ENCODE measurements around the gene CES5A. TPM values are rescaled to one million over a fixed set of nuclear protein-coding genes. Genes with fewer than 3 reads are reported as not detected.

The CES5A gene
- total RNA-seq, 6 donors from 2014 or later = not detected

DNA sequence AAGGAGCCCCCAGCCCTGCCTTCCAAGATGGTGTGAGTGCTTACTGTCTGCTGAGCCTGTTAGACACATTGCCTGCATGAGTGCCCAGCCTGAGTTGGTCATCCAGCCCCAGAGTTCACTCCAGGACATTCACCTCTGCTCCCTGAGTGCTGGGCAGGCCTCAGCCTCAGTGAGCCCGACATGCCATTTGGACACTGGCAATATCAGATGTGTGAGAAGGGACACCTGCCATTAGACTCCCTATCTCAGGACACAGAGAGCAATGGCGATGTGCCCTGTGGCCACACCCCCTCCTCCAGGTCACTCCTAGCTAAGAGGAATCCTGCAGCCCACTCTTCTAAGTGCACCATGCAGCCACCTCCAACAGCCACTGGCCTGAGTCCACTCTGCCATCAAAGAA is 34.7 kb upstream of the CES5A start:
- no peaks in the 10 kb centered on the region for H3K4me1 ChIP-seq
- H3K9me3 ChIP-seq = no peaks in the 10 kb centered on the region
- 80% methylated on average over 1 to 2 of the region's 2 CpGs for WGBS, 2 donors
- DNase-seq (no peak), ATAC-seq (ENCODE audit: low FRiP score in 2 of 2) (no peak)
- H3K4me3 ChIP-seq = no peak overlapping the region
- H3K27ac ChIP-seq = no peak overlapping the region
- no peaks in the 10 kb centered on the region for H3K36me3 ChIP-seq
- H3K27me3 ChIP-seq = no peaks in the 10 kb centered on the region
- TF ChIP-seq POLR2A (IDR thresholded peaks at IDR 0.05) (no peak), EP300 (IDR thresholded peaks at IDR 0.05) (no peak), POLR2AphosphoS5 (IDR thresholded peaks at IDR 0.05) (no peak)
- TF ChIP-seq, protein P1, sequence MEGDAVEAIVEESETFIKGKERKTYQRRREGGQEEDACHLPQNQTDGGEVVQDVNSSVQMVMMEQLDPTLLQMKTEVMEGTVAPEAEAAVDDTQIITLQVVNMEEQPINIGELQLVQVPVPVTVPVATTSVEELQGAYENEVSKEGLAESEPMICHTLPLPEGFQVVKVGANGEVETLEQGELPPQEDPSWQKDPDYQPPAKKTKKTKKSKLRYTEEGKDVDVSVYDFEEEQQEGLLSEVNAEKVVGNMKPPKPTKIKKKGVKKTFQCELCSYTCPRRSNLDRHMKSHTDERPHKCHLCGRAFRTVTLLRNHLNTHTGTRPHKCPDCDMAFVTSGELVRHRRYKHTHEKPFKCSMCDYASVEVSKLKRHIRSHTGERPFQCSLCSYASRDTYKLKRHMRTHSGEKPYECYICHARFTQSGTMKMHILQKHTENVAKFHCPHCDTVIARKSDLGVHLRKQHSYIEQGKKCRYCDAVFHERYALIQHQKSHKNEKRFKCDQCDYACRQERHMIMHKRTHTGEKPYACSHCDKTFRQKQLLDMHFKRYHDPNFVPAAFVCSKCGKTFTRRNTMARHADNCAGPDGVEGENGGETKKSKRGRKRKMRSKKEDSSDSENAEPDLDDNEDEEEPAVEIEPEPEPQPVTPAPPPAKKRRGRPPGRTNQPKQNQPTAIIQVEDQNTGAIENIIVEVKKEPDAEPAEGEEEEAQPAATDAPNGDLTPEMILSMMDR (IDR thresholded peaks at IDR 0.05) = no peak

DNA sequence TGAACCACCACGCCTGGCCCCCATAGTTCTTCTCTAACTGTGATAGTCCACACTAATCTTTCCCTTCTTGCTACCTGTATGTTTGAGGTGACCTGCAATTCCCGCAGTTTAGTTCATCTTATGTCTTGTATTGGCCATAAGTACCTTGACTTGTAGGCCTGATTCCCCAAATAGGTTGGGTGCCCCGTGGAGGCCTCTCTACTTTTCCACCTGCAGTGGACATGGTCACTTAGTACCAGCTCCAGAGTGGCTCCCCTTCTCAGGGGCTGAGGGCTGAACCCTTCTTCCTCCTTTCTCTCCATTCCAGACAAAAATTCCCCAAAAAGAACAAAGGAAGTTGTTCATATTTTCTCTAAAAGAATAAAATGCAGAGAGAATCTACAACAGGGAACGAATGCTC is 33.5 kb upstream of the CES5A start:
- Histone ChIP-seq H3K4me1 (no peaks in the 10 kb centered on the region), H3K27ac (no peak overlapping the region), H3K36me3 (no peaks in the 10 kb centered on the region), H3K27me3 (no peaks in the 10 kb centered on the region), H3K9me3 (peaks cover 0 to 6% (median under 1%) of the 10 kb centered on the region in 4 donors), H3K4me3 (no peak overlapping the region)
- no peak for ATAC-seq (ENCODE audit: low FRiP score in 2 of 2)
- no peak for DNase-seq
- WGBS, 2 donors = 79 to 84% methylated on average over 4 of the region's 4 CpGs
- TF ChIP-seq POLR2AphosphoS5 (IDR thresholded peaks at IDR 0.05) (no peak), POLR2A (IDR thresholded peaks at IDR 0.05) (no peak), EP300 (IDR thresholded peaks at IDR 0.05) (no peak)
- TF ChIP-seq, protein P1 (IDR thresholded peaks at IDR 0.05) = no peak

DNA sequence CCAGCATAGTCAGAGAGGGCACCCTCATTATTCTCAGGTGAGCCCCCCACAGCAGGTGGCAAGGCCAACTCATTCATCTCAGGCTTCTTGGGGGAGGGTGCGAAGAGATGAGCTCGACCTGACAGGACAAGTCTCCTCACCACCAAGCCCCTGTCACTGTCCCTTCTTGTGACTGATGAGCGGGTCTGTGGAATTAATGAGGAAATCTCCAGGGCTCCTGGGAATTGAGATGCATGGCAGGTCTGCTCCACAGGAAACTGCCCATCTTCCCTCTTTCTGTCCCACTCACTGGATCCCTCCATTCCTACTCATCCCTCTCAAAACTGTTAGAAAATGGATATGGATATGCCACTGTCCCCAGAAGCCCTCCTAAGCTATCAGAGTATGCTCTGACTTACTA is 32.5 kb upstream of the CES5A start:
- H3K4me1 ChIP-seq = no peaks in the 10 kb centered on the region
- no peak overlapping the region for H3K27ac ChIP-seq
- no peak for DNase-seq
- H3K27me3 ChIP-seq = no peaks in the 10 kb centered on the region
- H3K9me3 ChIP-seq = peaks cover 0 to 6% (median 1%) of the 10 kb centered on the region in 4 donors
- WGBS, 2 donors = 51 to 82% methylated on average over 3 of the region's 3 CpGs
- TF ChIP-seq EP300 (IDR thresholded peaks at IDR 0.05) = no peak
- TF ChIP-seq, protein P1 (IDR thresholded peaks at IDR 0.05) = no peak
- TF ChIP-seq POLR2AphosphoS5 (IDR thresholded peaks at IDR 0.05) = no peak
- TF ChIP-seq POLR2A (IDR thresholded peaks at IDR 0.05) = no peak
- no peak overlapping the region for H3K4me3 ChIP-seq
- H3K36me3 ChIP-seq = no peaks in the 10 kb centered on the region
- ATAC-seq (ENCODE audit: low FRiP score in 2 of 2) = no peak

DNA sequence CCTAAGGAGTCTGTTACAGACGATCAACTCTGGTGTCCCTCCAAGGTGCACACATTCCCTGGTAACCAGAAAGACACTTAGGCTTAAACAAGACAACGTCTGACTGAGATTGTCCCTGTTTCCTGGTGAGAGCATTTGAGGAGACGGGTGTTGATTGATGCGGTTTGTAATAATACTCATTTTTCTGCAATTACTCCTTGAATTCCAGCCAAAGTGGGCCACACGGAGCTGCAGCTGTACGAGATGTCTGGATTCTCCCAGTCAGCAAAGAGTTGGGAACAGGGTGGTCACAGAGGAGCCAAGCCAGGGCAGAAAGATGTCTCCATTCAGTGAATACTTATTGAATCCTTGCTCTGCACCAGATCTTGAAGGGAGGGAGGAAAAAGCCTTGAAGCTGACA is 30.9 kb upstream of the CES5A start:
- Histone ChIP-seq H3K27me3 (no peaks in the 10 kb centered on the region), H3K9me3 (peaks cover 0 to 6% (median 1%) of the 10 kb centered on the region in 4 donors), H3K4me3 (no peak overlapping the region), H3K4me1 (no peaks in the 10 kb centered on the region), H3K27ac (no peak overlapping the region), H3K36me3 (no peaks in the 10 kb centered on the region)
- ATAC-seq (ENCODE audit: low FRiP score in 2 of 2) (no peak), DNase-seq (no peak)
- no peak for TF ChIP-seq POLR2AphosphoS5 (IDR thresholded peaks at IDR 0.05)
- TF ChIP-seq, protein P1 (IDR thresholded peaks at IDR 0.05) = no peak
- TF ChIP-seq EP300 (IDR thresholded peaks at IDR 0.05) = no peak
- TF ChIP-seq POLR2A (IDR thresholded peaks at IDR 0.05) = no peak
- 25 to 69% methylated on average over 4 to 6 of the region's 6 CpGs for WGBS, 2 donors

DNA sequence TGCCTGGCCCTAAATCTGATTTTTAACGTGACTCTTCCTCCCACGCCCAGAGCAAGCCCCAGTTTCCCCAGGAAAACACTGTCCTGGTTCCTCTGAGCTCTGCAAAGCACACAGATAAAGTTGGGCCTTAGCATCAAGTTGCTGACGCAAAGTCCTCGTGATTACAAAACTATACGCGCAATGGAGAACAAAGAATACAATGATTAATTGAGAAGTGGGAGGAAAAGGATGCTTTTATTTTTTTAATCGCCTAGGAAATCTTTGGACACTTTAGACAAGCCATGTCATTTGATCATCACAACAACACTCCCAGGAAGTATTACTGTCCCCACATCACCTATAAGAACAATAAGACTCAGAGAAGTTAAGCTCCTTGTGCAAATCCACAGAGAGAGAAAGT is 30.5 kb upstream of the CES5A start:
- TF ChIP-seq, protein P1 (IDR thresholded peaks at IDR 0.05) = no peak
- no peak for TF ChIP-seq EP300 (IDR thresholded peaks at IDR 0.05)
- no peak for TF ChIP-seq POLR2AphosphoS5 (IDR thresholded peaks at IDR 0.05)
- TF ChIP-seq POLR2A (IDR thresholded peaks at IDR 0.05) = no peak
- ATAC-seq (ENCODE audit: low FRiP score in 2 of 2) (no peak), DNase-seq (no peak)
- no peaks in the 10 kb centered on the region for H3K36me3 ChIP-seq
- no peaks in the 10 kb centered on the region for H3K4me1 ChIP-seq
- 80 to 84% methylated on average over 7 of the region's 7 CpGs for WGBS, 2 donors
- H3K4me3 ChIP-seq = no peak overlapping the region
- H3K9me3 ChIP-seq = peaks cover 0 to 6% (median 1%) of the 10 kb centered on the region in 4 donors
- H3K27me3 ChIP-seq = no peaks in the 10 kb centered on the region
- no peak overlapping the region for H3K27ac ChIP-seq
